Osteoblast (primary cell): ENCODE results near the gene SLC45A1. TPM values are rescaled to one million over a fixed set of nuclear protein-coding genes. Genes with fewer than 3 reads are reported as not detected.

ENCODE experiments used
- DNase-seq: peaks from one replicate; pipeline ENCODE4 v3.0.0; 2011; ENCODE audit warnings: low spot score, mixed read lengths; ENCODE audit not compliant: insufficient read length; ENCODE audit errors: missing footprints
- H2AFZ ChIP-seq: 2 replicates; pipeline ENCODE4 v1.6.0; 2011; ENCODE audit warnings: mild to moderate bottlenecking, low read length
- H3K27ac ChIP-seq: 2 replicates; pipeline ENCODE4 v1.5.1; 2011; ENCODE audit warnings: mild to moderate bottlenecking, low read depth, low read length, moderate library complexity
- H3K27me3 ChIP-seq: 2 replicates; pipeline ENCODE4 v1.6.0; 2012; ENCODE audit warnings: mild to moderate bottlenecking, control low read depth, inconsistent platforms, low read length, moderate library complexity; ENCODE audit not compliant: insufficient read depth
- H3K36me3 ChIP-seq: 2 replicates; pipeline ENCODE4 v1.5.1; 2011; ENCODE audit warnings: mild to moderate bottlenecking, low read length, control low read depth, moderate library complexity; ENCODE audit not compliant: insufficient read depth
- H3K4me1 ChIP-seq: 2 replicates; pipeline ENCODE4 v1.5.1; 2011; ENCODE audit warnings: mild to moderate bottlenecking, low read length, control low read depth, moderate library complexity; ENCODE audit not compliant: insufficient read depth
- H3K4me2 ChIP-seq: 2 replicates; pipeline ENCODE4 v1.6.0; 2011; ENCODE audit warnings: mild to moderate bottlenecking, low read length; ENCODE audit not compliant: insufficient read depth
- H3K4me3 ChIP-seq: fragments of 200-600 bp; sonication (generic); 3 replicates; pipeline ENCODE4 v1.5.1; 2012; ENCODE audit warnings: mild to moderate bottlenecking, low read length, inconsistent platforms; ENCODE audit not compliant: insufficient read depth
- H3K79me2 ChIP-seq: 2 replicates; pipeline ENCODE4 v1.6.0; 2012; ENCODE audit warnings: mild to moderate bottlenecking, low read length, control low read depth, inconsistent platforms; ENCODE audit not compliant: insufficient read depth
- H3K9me3 ChIP-seq: 2 replicates; pipeline ENCODE4 v1.5.1; 2011; ENCODE audit warnings: low read depth, low read length, control low read depth
- H4K20me1 ChIP-seq: 2 replicates; pipeline ENCODE4 v1.6.0; 2012; ENCODE audit warnings: mild to moderate bottlenecking, low read length, control low read depth; ENCODE audit not compliant: insufficient read depth
- CTCF ChIP-seq: IDR thresholded peaks from 2 replicates; pipeline ENCODE4 v1.5.1; 2011; ENCODE audit warnings: mild to moderate bottlenecking, low read depth, low read length, moderate library complexity; ENCODE audit errors: extremely low read depth
- total RNA-seq: library from RNA; depleted of rRNA; stranded (reverse); fragments of >200 nt; gene quantifications from 2 replicates; pipeline ENCODE4 v1.2.3, GENCODE V29; 2012

SLC45A1 gene
- total RNA-seq, 1 donor, result 1.8 TPM

GRCh38 chr1:8321612-8322011 is 3.7 kb downstream of the SLC45A1 start:
- no peaks in the 10 kb centered on the region for H3K9me3 ChIP-seq

GRCh38 chr1:8323706-8324105 is 5.8 kb downstream of the SLC45A1 start:
- no peak for DNase-seq

More at GRCh38 chr1:8321612-8322011, 3.7 kb downstream of the SLC45A1 start:
- Histone ChIP-seq H3K4me3 (no peak overlapping the region), H3K27me3 (peaks cover 8% of the 10 kb centered on the region), H3K27ac (no peak overlapping the region), H3K36me3 (no peaks in the 10 kb centered on the region), H3K4me2 (no peak overlapping the region), H3K4me1 (peaks cover 6% of the 10 kb centered on the region), H4K20me1 (no peaks in the 10 kb centered on the region), H2AFZ (no peak overlapping the region), H3K79me2 (no peaks in the 10 kb centered on the region)
- no peak for DNase-seq
- no peak for TF ChIP-seq CTCF

GRCh38 chr1:8324176-8324810 is 6.4 kb downstream of the SLC45A1 start:
- DNase-seq, result no peak
- Histone ChIP-seq H2AFZ (no peak overlapping the region), H3K27me3 (peaks cover 5% of the 10 kb centered on the region), H4K20me1 (no peaks in the 10 kb centered on the region), H3K27ac (no peak overlapping the region), H3K4me1 (no peaks in the 10 kb centered on the region), H3K4me3 (no peak overlapping the region), H3K79me2 (no peaks in the 10 kb centered on the region), H3K4me2 (no peak overlapping the region), H3K9me3 (no peaks in the 10 kb centered on the region), H3K36me3 (no peaks in the 10 kb centered on the region)
- no peak for TF ChIP-seq CTCF

More at GRCh38 chr1:8323706-8324105, 5.8 kb downstream of the SLC45A1 start:
- H3K4me3 ChIP-seq, result no peak overlapping the region
- peaks cover 6% of the 10 kb centered on the region for H3K27me3 ChIP-seq
- no peak for TF ChIP-seq CTCF
- no peaks in the 10 kb centered on the region for H3K4me1 ChIP-seq
- no peaks in the 10 kb centered on the region for H3K79me2 ChIP-seq
- no peak overlapping the region for H3K27ac ChIP-seq
- H2AFZ ChIP-seq, result no peak overlapping the region
- no peak overlapping the region for H3K4me2 ChIP-seq
- H3K9me3 ChIP-seq, result no peaks in the 10 kb centered on the region
- H3K36me3 ChIP-seq, result no peaks in the 10 kb centered on the region
- no peaks in the 10 kb centered on the region for H4K20me1 ChIP-seq

- Histone ChIP-seq H3K4me2 (no peak overlapping the region), H4K20me1 (no peaks in the 10 kb centered on the region), H3K4me1 (no peaks in the 10 kb centered on the region), H3K4me3 (no peak overlapping the region), H2AFZ (no peak overlapping the region), H3K27ac (no peak overlapping the region), H3K36me3 (no peaks in the 10 kb centered on the region), H3K79me2 (no peaks in the 10 kb centered on the region), H3K9me3 (no peaks in the 10 kb centered on the region), H3K27me3 (peaks cover 5% of the 10 kb centered on the region)
- TF ChIP-seq CTCF, result no peak
- no peak for DNase-seq
Measured at GRCh38 chr1:8325771-8326170, 7.9 kb downstream of the SLC45A1 start.
